ENCODE results near the gene SLC35F3. TPM values are rescaled to one million over a fixed set of nuclear protein-coding genes. Genes with fewer than 3 reads are reported as not detected.

SLC35F3 gene
- total RNA-seq, 1 donor from 2014 or later = not detected

GRCh38 chr1:234315091-234315541 is 410.6 kb downstream of the SLC35F3 start:
- intact Hi-C loops (cut with micrococcal nuclease) = no loop called here
- ATAC-seq = no peak
- DNase-seq = no peak

GRCh38 chr1:234315588-234315987 is 411.1 kb downstream of the SLC35F3 start:
- ATAC-seq (no peak), DNase-seq (no peak)
- intact Hi-C loops (cut with micrococcal nuclease) = no loop called here

GRCh38 chr1:234316486-234316885 is 412.0 kb downstream of the SLC35F3 start:
- intact Hi-C loops (cut with micrococcal nuclease) = no loop called here
- ATAC-seq = no peak
- DNase-seq = no peak

- intact Hi-C loops (cut with micrococcal nuclease) = no loop called here
- ATAC-seq (no peak), DNase-seq (no peak)
These were observed 412.5 kb downstream of the SLC35F3 start for GRCh38 chr1:234316937-234317336.

- ATAC-seq (no peak), DNase-seq (no peak)
- intact Hi-C loops (cut with micrococcal nuclease) = no loop called here
These were observed 415.6 kb downstream of the SLC35F3 start for GRCh38 chr1:234320069-234320468.

DNA sequence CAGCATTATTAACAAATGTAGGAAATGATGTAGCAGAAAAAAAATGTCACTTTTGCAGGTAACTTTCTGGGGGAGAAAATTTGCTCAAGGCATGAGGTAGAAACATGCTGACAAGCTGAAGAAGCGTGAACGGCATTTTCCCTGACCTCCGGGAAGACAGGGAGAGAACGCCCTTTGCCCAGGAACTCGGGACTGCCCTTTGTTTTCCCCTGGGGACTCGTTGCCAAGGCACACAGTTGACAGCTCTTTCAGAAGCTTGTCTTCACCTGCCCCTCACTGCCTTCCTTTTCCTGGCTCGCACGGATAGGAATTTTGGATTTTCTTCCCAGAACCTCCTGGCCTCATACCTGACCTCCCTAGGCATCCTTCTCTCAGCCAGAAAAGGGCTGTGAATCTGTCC is 416.1 kb downstream of the SLC35F3 start:
- no peak for DNase-seq
- intact Hi-C loops (cut with micrococcal nuclease) = no loop called here
- ATAC-seq = no peak

DNA sequence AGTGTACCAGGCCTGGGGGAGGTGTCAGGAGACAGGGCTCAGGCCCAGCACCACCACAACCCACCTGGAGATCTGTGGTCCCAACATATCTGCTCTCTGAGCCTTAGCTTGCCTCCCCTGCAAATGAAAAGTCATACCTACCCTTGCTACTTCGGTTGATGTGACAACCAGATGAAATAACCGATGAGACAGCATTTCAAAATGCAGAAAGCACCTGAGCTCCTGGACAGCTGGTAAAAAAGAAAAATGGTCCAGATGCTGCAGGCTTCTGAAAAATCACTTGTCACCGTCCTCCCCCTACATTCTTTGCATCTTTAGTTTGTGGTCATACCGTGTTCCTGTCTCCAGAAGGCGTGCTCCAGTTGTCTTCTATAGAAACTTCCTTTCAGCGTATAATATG is 416.8 kb downstream of the SLC35F3 start:
- ATAC-seq = no peak
- DNase-seq = no peak
- intact Hi-C loops (cut with micrococcal nuclease) = no loop called here

- intact Hi-C loops (cut with micrococcal nuclease) = no loop called here
- DNase-seq = no peak
- ATAC-seq = no peak
These were observed 417.6 kb downstream of the SLC35F3 start for GRCh38 chr1:234322097-234322496.

DNA sequence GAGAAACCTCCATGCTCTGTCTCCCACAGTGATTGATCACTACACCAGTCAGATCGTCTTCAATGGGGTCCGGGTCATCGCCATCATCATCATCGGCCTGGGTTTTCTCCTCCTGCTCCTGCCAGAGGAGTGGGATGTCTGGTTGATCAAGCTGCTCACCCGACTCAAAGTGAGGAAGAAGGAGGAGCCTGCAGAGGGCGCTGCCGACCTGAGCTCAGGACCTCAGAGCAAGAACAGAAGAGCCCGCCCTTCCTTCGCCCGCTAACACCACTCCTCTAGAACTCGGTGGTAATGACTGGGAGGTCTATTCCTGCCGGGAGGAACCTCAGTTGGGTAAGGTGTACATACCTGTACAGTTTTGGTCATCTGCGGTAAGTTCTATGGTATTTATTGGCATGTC is 418.5 kb downstream of the SLC35F3 start:
- no peak for ATAC-seq

GRCh38 chr1:234324821-234325220 is 420.3 kb downstream of the SLC35F3 start:
- ATAC-seq (no peak), DNase-seq (no peak)
- intact Hi-C loops (cut with micrococcal nuclease) = no loop called here

More for the DNA sequence above, 418.5 kb downstream of the SLC35F3 start:
- intact Hi-C loops (cut with micrococcal nuclease) = no loop called here
- peak; percentile 57 for DNase-seq

DNA sequence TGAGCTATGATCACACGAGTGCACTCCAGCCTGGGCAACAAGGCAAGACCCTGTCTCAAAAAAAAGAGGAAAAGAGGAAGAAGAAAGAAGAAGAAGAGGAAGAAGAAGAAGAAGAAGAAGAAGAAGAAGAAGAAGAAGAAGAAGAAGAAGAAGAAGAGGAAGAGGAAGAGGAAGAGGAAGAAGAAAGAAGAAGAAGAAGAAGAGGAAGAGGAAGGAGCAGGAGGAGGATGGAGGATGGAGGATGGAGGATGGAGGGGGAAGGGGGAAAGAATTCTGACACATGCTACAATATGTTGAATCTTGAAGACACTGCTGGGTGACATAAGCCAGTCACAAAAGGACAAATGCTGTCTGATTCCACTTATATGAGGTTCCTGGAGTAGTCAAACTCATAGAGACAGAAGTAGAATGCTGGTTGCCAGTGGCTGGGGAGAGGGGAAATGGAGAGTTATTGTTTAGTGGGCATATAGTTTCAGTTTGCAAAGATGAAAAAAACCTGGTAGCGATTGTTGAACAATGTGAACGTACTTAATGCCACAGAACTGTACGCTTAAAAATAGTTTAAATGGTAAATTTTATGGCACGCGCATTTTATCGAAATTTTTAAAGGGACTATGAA is 421.5 kb downstream of the SLC35F3 start:
- ATAC-seq (no peak), DNase-seq (no peak)
- intact Hi-C loops (cut with micrococcal nuclease) = no loop called here

DNA sequence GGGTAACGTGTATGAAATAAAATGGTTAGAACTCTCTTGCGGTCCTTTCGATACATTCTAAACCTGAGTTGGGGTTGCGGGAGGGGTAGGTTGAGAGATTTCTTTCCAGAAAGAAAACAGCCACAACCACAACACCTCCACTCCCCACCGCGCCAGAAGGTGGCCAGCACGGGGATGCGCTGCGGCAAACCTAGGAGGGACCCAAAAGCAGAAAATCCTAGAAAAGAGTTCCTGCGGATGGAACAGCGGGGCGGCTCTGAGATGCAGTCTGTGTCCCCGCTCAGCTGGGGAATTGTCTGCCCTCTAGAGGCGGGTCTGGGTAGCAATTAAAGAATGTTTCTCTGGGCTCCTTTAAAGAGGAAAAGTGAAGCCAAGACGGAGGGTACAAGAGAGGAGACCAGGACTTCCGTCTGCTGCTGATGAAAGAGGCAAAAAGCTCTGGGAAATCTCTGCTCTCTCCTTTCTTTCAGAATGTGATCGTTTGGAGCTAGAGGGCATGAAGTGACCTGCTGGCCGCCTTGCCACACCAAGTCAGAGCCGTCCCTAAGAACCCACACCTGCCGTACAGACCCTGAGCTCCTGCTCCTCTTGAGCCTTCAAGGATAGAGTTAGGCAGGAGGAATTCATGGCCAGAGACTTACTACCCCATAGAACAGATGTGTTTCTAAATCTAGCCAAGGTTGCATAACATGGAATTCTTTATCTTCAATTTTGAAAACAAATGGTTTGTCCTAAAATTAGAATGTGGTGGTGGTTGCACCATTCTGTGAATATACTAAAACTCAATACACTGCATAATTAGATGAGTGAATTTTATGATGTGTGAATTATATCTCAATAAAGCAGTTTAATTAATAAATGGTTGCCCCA is 422.3 kb downstream of the SLC35F3 start:
- peak; percentile 38 for DNase-seq

GRCh38 chr1:234327577-234328164 is 423.2 kb downstream of the SLC35F3 start:
- intact Hi-C loops (cut with micrococcal nuclease) = no loop called here
- ATAC-seq (no peak), DNase-seq (no peak)

More for the DNA sequence above, 422.3 kb downstream of the SLC35F3 start:
- intact Hi-C loops (cut with micrococcal nuclease) = no loop called here
- peak; percentile 81 for ATAC-seq

DNA sequence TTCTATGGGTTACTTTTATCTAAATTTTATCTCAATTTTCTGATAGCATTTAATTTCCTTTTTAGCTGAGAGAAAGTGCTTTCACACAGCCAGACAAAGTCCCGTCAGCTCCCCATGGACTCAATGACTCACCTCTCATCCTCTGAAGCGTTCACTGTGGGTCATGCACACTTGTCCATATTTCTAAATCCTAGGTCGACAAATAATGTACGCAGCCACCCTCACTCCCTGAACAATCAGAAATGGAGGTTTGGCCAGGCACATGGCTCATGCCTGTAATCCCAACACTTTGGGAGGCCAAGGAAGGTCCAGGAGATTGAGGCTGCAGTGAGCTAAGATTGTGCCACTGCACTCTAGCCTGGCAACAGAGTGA is 426.4 kb downstream of the SLC35F3 start:
- intact Hi-C loops (cut with micrococcal nuclease) = no loop called here
- no peak for DNase-seq
- no peak for ATAC-seq

- no peak for ATAC-seq
- DNase-seq = no peak
- intact Hi-C loops (cut with micrococcal nuclease) = no loop called here
These were observed 427.0 kb downstream of the SLC35F3 start for GRCh38 chr1:234331507-234331906.

DNA sequence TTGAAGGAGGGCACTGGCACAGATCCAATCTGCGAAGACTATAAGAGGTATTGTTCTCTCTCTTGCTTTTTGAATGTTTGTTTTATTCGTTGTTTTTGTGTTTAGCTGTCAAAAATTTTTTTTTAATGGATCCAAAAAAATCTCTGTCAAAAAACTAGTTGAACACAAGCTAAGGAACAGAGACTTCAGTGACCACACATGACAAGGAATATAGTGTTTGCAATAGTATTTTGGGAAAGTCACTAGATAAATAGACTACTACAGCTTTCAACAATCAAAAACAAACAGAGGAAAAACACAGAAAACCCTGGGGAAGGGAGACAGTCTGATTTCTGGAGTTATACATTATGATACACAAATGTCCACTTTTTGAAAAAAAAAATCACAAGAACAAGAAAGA is 431.9 kb downstream of the SLC35F3 start:
- intact Hi-C loops (cut with micrococcal nuclease) = no loop called here
- no peak for DNase-seq
- no peak for ATAC-seq

GRCh38 chr1:234337233-234337632 is 432.8 kb downstream of the SLC35F3 start:
- ATAC-seq = no peak
- no peak for DNase-seq
- intact Hi-C loops (cut with micrococcal nuclease) = no loop called here

DNA sequence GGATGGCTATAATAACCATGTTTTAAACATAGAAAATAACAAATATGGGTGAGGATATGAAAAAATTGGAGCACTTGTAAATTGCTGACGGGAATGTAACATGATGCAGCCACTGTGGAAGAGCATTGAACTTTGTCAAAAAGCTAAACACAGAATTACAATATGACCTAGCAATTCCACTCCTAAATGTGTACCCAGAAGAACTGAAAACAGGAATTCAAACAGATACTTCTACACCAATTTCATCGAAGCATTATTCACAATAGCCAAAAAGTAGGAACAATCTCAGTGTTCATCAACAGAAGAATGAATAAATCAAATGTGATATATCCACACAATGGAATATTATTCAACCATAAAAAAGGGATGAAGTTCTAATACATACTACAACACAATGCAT is 436.1 kb downstream of the SLC35F3 start:
- no peak for DNase-seq
- intact Hi-C loops (cut with micrococcal nuclease) = no loop called here
- no peak for ATAC-seq

DNA sequence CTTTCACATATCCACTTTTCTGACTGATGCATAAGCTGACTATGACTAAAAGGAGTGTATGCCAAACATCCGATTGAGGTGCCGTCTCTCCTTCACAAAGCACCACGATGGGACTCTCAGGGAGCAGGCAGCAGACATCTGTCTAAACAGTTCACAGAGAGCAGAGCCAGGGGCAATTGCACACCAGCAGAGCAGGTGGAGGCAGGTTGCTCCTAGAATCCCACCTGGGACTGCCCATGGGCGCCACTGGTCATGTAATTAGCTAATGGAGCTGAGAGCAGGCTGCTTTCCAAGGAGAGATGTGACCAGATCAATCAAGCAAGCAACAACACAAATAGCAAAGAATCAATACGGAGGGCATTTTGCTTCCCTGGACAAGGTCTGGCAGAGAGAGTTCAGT is 438.3 kb downstream of the SLC35F3 start:
- intact Hi-C loops (cut with micrococcal nuclease) = no loop called here
- DNase-seq = no peak
- ATAC-seq = no peak

GRCh38 chr1:234345237-234345636 is 440.8 kb downstream of the SLC35F3 start:
- no peak for ATAC-seq
- DNase-seq = no peak
- intact Hi-C loops (cut with micrococcal nuclease) = no loop called here

All from left ventricle myocardium superior (tissue), 1 donor.